ENCODE results near the gene ABHD12.

GRCh38 chr20:25286917-25287316 is 103.7 kb downstream of the ABHD12 start:
- TF ChIP-seq CTCF (IDR thresholded peaks at IDR 0.05) (no peak), POLR2A (IDR thresholded peaks at IDR 0.05) (no peak)

Data from uterus (tissue), 2 donors.